Measurements from ENCODE around the gene CFAP299. TPM values are rescaled to one million over a fixed set of nuclear protein-coding genes. Genes with fewer than 3 reads are reported as not detected.

CFAP299 gene
- total and polyA plus RNA-seq, 2 of the 8 experiments (the other 6 are each of a cell fraction or from before 2014, with no cell fraction given) = not detected

GRCh38 chr4:80459918-80460473, 124.5 kb downstream of the CFAP299 start:
- no peaks in the 10 kb centered on the region for H3K23me2 ChIP-seq (ENCODE audit: low read depth, low read length)
- no peak overlapping the region for H2AK5ac ChIP-seq (ENCODE audit: low read depth, low read length)
- no peak overlapping the region for H4K5ac ChIP-seq (ENCODE audit: insufficient read length, low read depth, low read length)
- no peak overlapping the region for H4K91ac ChIP-seq (replicated peaks; ENCODE audit: insufficient read length, low read length)
- H3K4me3 ChIP-seq (ENCODE audit: extremely low read depth in 1 of 4, insufficient read depth in 2 of 4, low read depth in 3 of 4, low read length in 4 of 4) = no peak overlapping the region; a peak in 1 of 8 replicates
- peak overlapping the region in 1 of 2 experiments; percentile 51; a peak in 1 of 4 replicates for H3K4me2 ChIP-seq (ENCODE audit: insufficient read depth in 1 of 2, low read depth in 2 of 2, low read length in 2 of 2)
- H3K79me1 ChIP-seq (ENCODE audit: low read depth, low read length) = no peaks in the 10 kb centered on the region
- no peak overlapping the region for H2AFZ ChIP-seq (ENCODE audit: low read length)
- no peak overlapping the region for H2BK120ac ChIP-seq (replicated peaks; ENCODE audit: low read depth, low read length)
- no peak overlapping the region for H2BK20ac ChIP-seq (ENCODE audit: low read length)
- H3K27me3 ChIP-seq (replicated peaks in 1 of 4; ENCODE audit: control insufficient read depth in 3 of 4, extremely low read depth in 1 of 4, insufficient read depth in 3 of 4, low read length in 3 of 4) = peaks cover 0 to 1% (median 0%) of the 10 kb centered on the region in 4 experiments; a peak in 1 of 7 replicates
- no peaks in the 10 kb centered on the region for H3K9me3 ChIP-seq (ENCODE audit: insufficient read depth in 2 of 2, low read depth in 1 of 2, low read length in 1 of 2)
- no peaks in the 10 kb centered on the region for H3K36me3 ChIP-seq (ENCODE audit: control insufficient read depth in 2 of 4, insufficient read depth in 4 of 4, low read length in 3 of 4)
- no peak overlapping the region for H3K23ac ChIP-seq (ENCODE audit: insufficient read length)
- H4K8ac ChIP-seq (ENCODE audit: extremely low read depth, insufficient read depth, low read length) = no peak overlapping the region; the same call in 1 of the 2 replicates
- H3K56ac ChIP-seq (replicated peaks; ENCODE audit: insufficient read length, low read depth, low read length) = no peak overlapping the region
- no peaks in the 10 kb centered on the region for H3K79me2 ChIP-seq (ENCODE audit: control insufficient read depth in 1 of 2, insufficient read depth in 2 of 2, low read length in 2 of 2)
- no peak overlapping the region for H3K9ac ChIP-seq (replicated peaks in 1 of 4; ENCODE audit: extremely low read depth in 1 of 4, low read depth in 3 of 4, low read length in 3 of 4)
- no peak overlapping the region for H2BK12ac ChIP-seq (ENCODE audit: low read depth, low read length)
- no peak overlapping the region for H3K14ac ChIP-seq (ENCODE audit: insufficient read length)
- ChIA-PET CTCF (ENCODE audit: partially characterized antibody) (interaction anchor here (0.7 to 2.6 kb wide), 9 partner anchors 9 to 896 kb away, joined by 3 to 10 read pairs (median 3); no protein-coding TSS in a partner anchor), POLR2A (ENCODE audit: partially characterized antibody) (no interaction called here)
- DNase-seq (ENCODE audit: low read depth in 1 of 2, low spot score in 2 of 2) (no peak), FAIRE-seq (peak; percentile 52)
- peaks cover 2 to 13% (median 6%) of the 10 kb centered on the region in 4 experiments; a peak in 5 of 7 replicates for H3K4me1 ChIP-seq (replicated peaks in 1 of 4; ENCODE audit: control insufficient read depth in 3 of 4, insufficient read depth in 4 of 4, low read length in 3 of 4)
- no peaks in the 10 kb centered on the region for H4K20me1 ChIP-seq (replicated peaks in 1 of 2; ENCODE audit: control insufficient read depth in 1 of 2, insufficient read depth in 2 of 2, low read length in 2 of 2)
- no peak overlapping the region for H3K4ac ChIP-seq (replicated peaks; ENCODE audit: insufficient read length, low read depth, low read length)
- H2BK15ac ChIP-seq (ENCODE audit: low read length) = no peak overlapping the region
- no peak overlapping the region for H3K18ac ChIP-seq (ENCODE audit: extremely low read depth, low read length)
- no peak overlapping the region; the same call in 1 of the 2 replicates for H2BK5ac ChIP-seq (ENCODE audit: low read depth, low read length)
- WGBS, 2 experiments (ENCODE audit: extremely low coverage in 1 of 2, insufficient coverage in 1 of 2, insufficient read length in 1 of 2, insufficient replicate concordance in 2 of 2, low coverage in 1 of 2, low lambda C conversion rate in 2 of 2, missing lambda C conversion rate in 1 of 2) = 32% methylated on average over 1 of the region's 1 CpG; no CpG with 5 or more reads in 1 of the 2 experiments
- no peak overlapping the region for H3K27ac ChIP-seq (ENCODE audit: low read depth, low read length)
- TF ChIP-seq CTCF (IDR thresholded peaks at IDR 0.05; ENCODE audit: control extremely low read depth in 1 of 3, insufficient read depth in 1 of 3, low read depth in 1 of 3, low read length in 3 of 3) = peak in 1 of 3 experiments; percentile 16; a peak in 1 of 4 replicates
- TF ChIP-seq, protein P1, sequence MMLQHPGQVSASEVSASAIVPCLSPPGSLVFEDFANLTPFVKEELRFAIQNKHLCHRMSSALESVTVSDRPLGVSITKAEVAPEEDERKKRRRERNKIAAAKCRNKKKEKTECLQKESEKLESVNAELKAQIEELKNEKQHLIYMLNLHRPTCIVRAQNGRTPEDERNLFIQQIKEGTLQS (IDR thresholded peaks at IDR 0.05; ENCODE audit: insufficient read depth, low read depth, low read length) = no peak
- TF ChIP-seq RNF2 (IDR thresholded peaks at IDR 0.05; ENCODE audit: borderline replicate concordance, low read depth, low read length, missing control alignments, poor library complexity, severe bottlenecking) = no peak
- TF ChIP-seq SUZ12 (IDR thresholded peaks at IDR 0.05; ENCODE audit: low read length) = no peak
- peak; percentile 31 to 39; a peak in 3 of 4 replicates for TF ChIP-seq RAD21 (IDR thresholded peaks at IDR 0.05 in 1 of 2, conservative IDR thresholded peaks at IDR 0.05 in 1 of 2; ENCODE audit: low read depth in 2 of 2, low read length in 2 of 2)
- no peak for TF ChIP-seq RXRA (IDR thresholded peaks at IDR 0.05; ENCODE audit: insufficient read depth, low read depth, low read length)
- no peak for TF ChIP-seq POLR2A (IDR thresholded peaks at IDR 0.05; ENCODE audit: control extremely low read depth in 1 of 2, low read depth in 2 of 2, low read length in 2 of 2)
- TF ChIP-seq TCF12 (IDR thresholded peaks at IDR 0.05; ENCODE audit: low read depth, low read length) = no peak
- TF ChIP-seq PHF8 (conservative IDR thresholded peaks at IDR 0.05; ENCODE audit: low read depth, low read length) = no peak
